ENCODE measurements around the gene PDGFB.

GRCh38 chr22:39184586-39185577, 59.9 kb downstream of the PDGFB start:
- no peak for TF ChIP-seq EZH2 (IDR thresholded peaks at IDR 0.05; ENCODE audit: insufficient read depth, low read length)
- TF ChIP-seq, protein P1, sequence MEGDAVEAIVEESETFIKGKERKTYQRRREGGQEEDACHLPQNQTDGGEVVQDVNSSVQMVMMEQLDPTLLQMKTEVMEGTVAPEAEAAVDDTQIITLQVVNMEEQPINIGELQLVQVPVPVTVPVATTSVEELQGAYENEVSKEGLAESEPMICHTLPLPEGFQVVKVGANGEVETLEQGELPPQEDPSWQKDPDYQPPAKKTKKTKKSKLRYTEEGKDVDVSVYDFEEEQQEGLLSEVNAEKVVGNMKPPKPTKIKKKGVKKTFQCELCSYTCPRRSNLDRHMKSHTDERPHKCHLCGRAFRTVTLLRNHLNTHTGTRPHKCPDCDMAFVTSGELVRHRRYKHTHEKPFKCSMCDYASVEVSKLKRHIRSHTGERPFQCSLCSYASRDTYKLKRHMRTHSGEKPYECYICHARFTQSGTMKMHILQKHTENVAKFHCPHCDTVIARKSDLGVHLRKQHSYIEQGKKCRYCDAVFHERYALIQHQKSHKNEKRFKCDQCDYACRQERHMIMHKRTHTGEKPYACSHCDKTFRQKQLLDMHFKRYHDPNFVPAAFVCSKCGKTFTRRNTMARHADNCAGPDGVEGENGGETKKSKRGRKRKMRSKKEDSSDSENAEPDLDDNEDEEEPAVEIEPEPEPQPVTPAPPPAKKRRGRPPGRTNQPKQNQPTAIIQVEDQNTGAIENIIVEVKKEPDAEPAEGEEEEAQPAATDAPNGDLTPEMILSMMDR (IDR thresholded peaks at IDR 0.05; ENCODE audit: insufficient read depth, low read depth, low read length): no peak
